Measurements from ENCODE around the gene SPATA13.

SPATA13 gene

DNA sequence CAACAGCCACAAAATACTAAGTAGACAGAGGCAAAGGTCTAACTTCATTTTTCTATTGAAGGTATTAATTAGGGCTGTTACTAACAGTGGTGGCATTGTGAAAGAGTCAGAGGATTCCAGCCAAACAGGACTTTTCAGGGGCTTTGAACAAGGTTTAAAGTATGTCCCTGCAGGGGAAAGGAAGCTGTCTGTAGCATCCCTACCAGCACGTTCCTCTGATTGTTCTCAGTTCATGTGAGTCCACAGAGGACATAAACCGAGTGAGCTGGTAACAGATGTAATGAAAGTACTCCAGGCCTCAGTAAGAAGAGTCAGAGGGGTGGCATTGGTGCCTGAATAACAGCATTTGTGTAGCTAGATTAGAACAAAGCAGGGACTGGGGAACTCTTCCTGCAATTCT, 15.3 kb upstream of the SPATA13 start:
- TF ChIP-seq MZF1 (tag by site-specific recombination; IDR thresholded peaks at IDR 0.05; ENCODE audit: borderline replicate concordance) (no peak), GFI1B (tag by site-specific recombination; IDR thresholded peaks at IDR 0.05) (no peak), SP7 (tag by site-specific recombination; IDR thresholded peaks at IDR 0.05) (no peak), ZNF10 (tag by site-specific recombination; IDR thresholded peaks at IDR 0.05) (no peak), YY1 (tag by site-specific recombination; IDR thresholded peaks at IDR 0.05) (no peak), ZNF311 (tag by site-specific recombination; IDR thresholded peaks at IDR 0.05; ENCODE audit: borderline replicate concordance) (no peak), ZNF157 (tag by site-specific recombination; IDR thresholded peaks at IDR 0.05) (no peak), GLIS1 (tag by site-specific recombination; IDR thresholded peaks at IDR 0.05) (no peak), ZNF121 (tag by site-specific recombination; IDR thresholded peaks at IDR 0.05) (no peak), ZNF548 (tag by site-specific recombination; IDR thresholded peaks at IDR 0.05) (no peak), ZNF133 (tag by site-specific recombination; IDR thresholded peaks at IDR 0.05) (no peak), ZNF529 (tag by site-specific recombination; IDR thresholded peaks at IDR 0.05; ENCODE audit: insufficient replicate concordance) (no peak)
- TF ChIP-seq, protein P1, sequence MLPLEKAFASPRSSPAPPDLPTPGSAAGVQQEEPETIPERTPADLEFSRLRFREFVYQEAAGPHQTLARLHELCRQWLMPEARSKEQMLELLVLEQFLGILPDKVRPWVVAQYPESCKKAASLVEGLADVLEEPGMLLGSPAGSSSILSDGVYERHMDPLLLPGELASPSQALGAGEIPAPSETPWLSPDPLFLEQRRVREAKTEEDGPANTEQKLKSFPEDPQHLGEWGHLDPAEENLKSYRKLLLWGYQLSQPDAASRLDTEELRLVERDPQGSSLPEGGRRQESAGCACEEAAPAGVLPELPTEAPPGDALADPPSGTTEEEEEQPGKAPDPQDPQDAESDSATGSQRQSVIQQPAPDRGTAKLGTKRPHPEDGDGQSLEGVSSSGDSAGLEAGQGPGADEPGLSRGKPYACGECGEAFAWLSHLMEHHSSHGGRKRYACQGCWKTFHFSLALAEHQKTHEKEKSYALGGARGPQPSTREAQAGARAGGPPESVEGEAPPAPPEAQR (tag by site-specific recombination; IDR thresholded peaks at IDR 0.05), result no peak
- TF ChIP-seq, protein P2, sequence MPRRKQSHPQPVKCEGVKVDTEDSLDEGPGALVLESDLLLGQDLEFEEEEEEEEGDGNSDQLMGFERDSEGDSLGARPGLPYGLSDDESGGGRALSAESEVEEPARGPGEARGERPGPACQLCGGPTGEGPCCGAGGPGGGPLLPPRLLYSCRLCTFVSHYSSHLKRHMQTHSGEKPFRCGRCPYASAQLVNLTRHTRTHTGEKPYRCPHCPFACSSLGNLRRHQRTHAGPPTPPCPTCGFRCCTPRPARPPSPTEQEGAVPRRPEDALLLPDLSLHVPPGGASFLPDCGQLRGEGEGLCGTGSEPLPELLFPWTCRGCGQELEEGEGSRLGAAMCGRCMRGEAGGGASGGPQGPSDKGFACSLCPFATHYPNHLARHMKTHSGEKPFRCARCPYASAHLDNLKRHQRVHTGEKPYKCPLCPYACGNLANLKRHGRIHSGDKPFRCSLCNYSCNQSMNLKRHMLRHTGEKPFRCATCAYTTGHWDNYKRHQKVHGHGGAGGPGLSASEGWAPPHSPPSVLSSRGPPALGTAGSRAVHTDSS (tag by site-specific recombination; IDR thresholded peaks at IDR 0.05), result no peak
- POLR2A ChIA-PET, result no interaction called here
- Histone ChIP-seq H3K4me3 (ENCODE audit: low read depth, low read length) (no peak overlapping the region), H3K36me3 (ENCODE audit: control insufficient read depth in 2 of 2, insufficient read depth in 1 of 2, low read length in 2 of 2) (no peaks in the 10 kb centered on the region), H3K4me1 (ENCODE audit: control insufficient read depth, insufficient read depth, low read length) (no peaks in the 10 kb centered on the region), H3K27ac (ENCODE audit: extremely low read depth, low read depth, low read length) (no peak overlapping the region), H3K9me3 (ENCODE audit: control insufficient read depth, insufficient read depth, low read depth, low read length) (no peaks in the 10 kb centered on the region)
- CTCF ChIA-PET, result no interaction called here

DNA sequence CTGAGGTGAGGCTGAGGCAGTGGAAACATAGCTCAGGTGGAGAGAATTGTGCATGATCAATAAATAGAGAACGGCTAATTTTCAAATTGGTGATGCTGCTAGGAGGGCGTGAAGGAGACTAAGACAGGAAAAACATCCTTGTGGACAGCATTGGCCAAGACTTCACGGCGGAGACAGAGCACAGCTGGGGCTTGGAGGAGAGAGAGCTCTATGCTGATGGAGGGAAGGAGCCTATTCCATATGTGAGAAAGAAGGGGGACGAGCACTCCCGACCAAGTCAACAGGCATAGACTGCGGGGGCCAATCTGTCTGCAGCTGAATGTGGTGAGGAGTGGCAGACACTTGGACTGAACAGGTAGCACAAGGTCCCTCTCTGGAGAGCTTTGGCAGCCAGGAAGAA, 14.8 kb upstream of the SPATA13 start:
- no peaks in the 10 kb centered on the region for H3K9me3 ChIP-seq (ENCODE audit: control insufficient read depth, insufficient read depth, low read depth, low read length)
- ChIA-PET POLR2A (no interaction called here), CTCF (no interaction called here)
- no peak overlapping the region for H3K4me3 ChIP-seq (ENCODE audit: low read depth, low read length)
- TF ChIP-seq SP3 (tag by site-specific recombination; IDR thresholded peaks at IDR 0.05) (no peak), OVOL3 (tag by site-specific recombination; IDR thresholded peaks at IDR 0.05) (no peak), MZF1 (tag by site-specific recombination; IDR thresholded peaks at IDR 0.05; ENCODE audit: borderline replicate concordance) (no peak), ZNF76 (tag by site-specific recombination; IDR thresholded peaks at IDR 0.05; ENCODE audit: borderline replicate concordance, low read depth) (no peak), ZBTB48 (tag by site-specific recombination; IDR thresholded peaks at IDR 0.05) (no peak), GLIS2 (tag by site-specific recombination; IDR thresholded peaks at IDR 0.05) (no peak)
- TF ChIP-seq, protein P2 (tag by site-specific recombination; IDR thresholded peaks at IDR 0.05), result no peak
- no peaks in the 10 kb centered on the region for H3K4me1 ChIP-seq (ENCODE audit: control insufficient read depth, insufficient read depth, low read length)
- no peak overlapping the region for H3K27ac ChIP-seq (ENCODE audit: extremely low read depth, low read depth, low read length)
- no peaks in the 10 kb centered on the region for H3K36me3 ChIP-seq (ENCODE audit: control insufficient read depth in 2 of 2, insufficient read depth in 1 of 2, low read length in 2 of 2)

Measured in HEK293 (cell line).